ENCODE results near the gene TNFRSF8.

TNFRSF8 gene

GRCh38 chr1:12148958-12149790, 86.1 kb downstream of the TNFRSF8 start:
- POLR2A ChIA-PET (ENCODE audit: low non-redundant PET): no interaction called here
- TF ChIP-seq CTCF (conservative IDR thresholded peaks at IDR 0.05; ENCODE audit: low read depth): no peak
- H3K27ac ChIP-seq: no peak overlapping the region
- no peak for DNase-seq (ENCODE audit: low spot score)
- CTCF ChIA-PET: no interaction called here

GRCh38 chr1:12149791-12150175, 86.7 kb downstream of the TNFRSF8 start:
- CTCF ChIA-PET: no interaction called here
- H3K27ac ChIP-seq: no peak overlapping the region
- POLR2A ChIA-PET (ENCODE audit: low non-redundant PET): no interaction called here

GRCh38 chr1:12150456-12151200, 87.5 kb downstream of the TNFRSF8 start:
- TF ChIP-seq CTCF (conservative IDR thresholded peaks at IDR 0.05; ENCODE audit: low read depth): no peak
- CTCF ChIA-PET: interaction anchor here (0.5 kb wide), 1 partner anchor 424 kb away, joined by 3 read pairs; no protein-coding TSS in a partner anchor
- no peak for DNase-seq (ENCODE audit: low spot score)
- POLR2A ChIA-PET (ENCODE audit: low non-redundant PET): no interaction called here
- no peak overlapping the region for H3K27ac ChIP-seq

More at GRCh38 chr1:12149791-12150175, 86.7 kb downstream of the TNFRSF8 start:
- no peak for TF ChIP-seq CTCF (conservative IDR thresholded peaks at IDR 0.05; ENCODE audit: low read depth)
- DNase-seq (ENCODE audit: low spot score): no peak

GRCh38 chr1:12151465-12151864, 88.4 kb downstream of the TNFRSF8 start:
- H3K27ac ChIP-seq: no peak overlapping the region
- TF ChIP-seq CTCF (conservative IDR thresholded peaks at IDR 0.05; ENCODE audit: low read depth): no peak
- DNase-seq (ENCODE audit: low spot score): no peak
- ChIA-PET POLR2A (ENCODE audit: low non-redundant PET) (no interaction called here), CTCF (no interaction called here)

GRCh38 chr1:12152113-12152891, 89.2 kb downstream of the TNFRSF8 start:
- ChIA-PET CTCF (no interaction called here), POLR2A (ENCODE audit: low non-redundant PET) (no interaction called here)
- no peak for DNase-seq (ENCODE audit: low spot score)
- no peak for TF ChIP-seq CTCF (conservative IDR thresholded peaks at IDR 0.05; ENCODE audit: low read depth)
- no peak overlapping the region for H3K27ac ChIP-seq

GRCh38 chr1:12153181-12153785, 90.2 kb downstream of the TNFRSF8 start:
- ChIA-PET CTCF (no interaction called here), POLR2A (ENCODE audit: low non-redundant PET) (no interaction called here)
- no peak for DNase-seq (ENCODE audit: low spot score)
- 0 out of 2 replicates have a peak overlapping the region, but pooled peaks have one; percentile 5 for H3K27ac ChIP-seq
- no peak for TF ChIP-seq CTCF (conservative IDR thresholded peaks at IDR 0.05; ENCODE audit: low read depth)

All from RWPE1 (cell line).